ENCODE results near the gene ACACA. TPM values are rescaled to one million over a fixed set of nuclear protein-coding genes. Genes with fewer than 3 reads are reported as not detected.
A peak's percentile ranks its signal among the peaks of the same experiment; 100 is the strongest.

Gene ACACA
- total RNA-seq, 4 donors from 2014 or later: 47.9 to 56.2 (median 51.4) TPM

GRCh38 chr17:37064206-37064605 lies 342.4 kb downstream of the ACACA start:
- H3K9me3 ChIP-seq: no peaks in the 10 kb centered on the region
- no peaks in the 10 kb centered on the region for H3K36me3 ChIP-seq
- DNase-seq (ENCODE audit: low spot score in 2 of 2): peak in 1 of 2 donors; percentile 28
- H3K4me1 ChIP-seq: peaks cover 13% of the 10 kb centered on the region
- H3K4me3 ChIP-seq: no peak overlapping the region
- H3K27me3 ChIP-seq: peaks cover 14% of the 10 kb centered on the region
- H3K27ac ChIP-seq: no peak overlapping the region
- TF ChIP-seq POLR2AphosphoS5 (IDR thresholded peaks at IDR 0.05) (no peak), CTCF (IDR thresholded peaks at IDR 0.05) (no peak), EP300 (IDR thresholded peaks at IDR 0.05) (no peak), POLR2A (IDR thresholded peaks at IDR 0.05) (no peak)
- 63% methylated on average over 11 of the region's 11 CpGs for WGBS

GRCh38 chr17:37062021-37062420 lies 344.6 kb downstream of the ACACA start:
- Histone ChIP-seq H3K27ac (no peak overlapping the region), H3K36me3 (peaks cover 5% of the 10 kb centered on the region), H3K4me1 (no peaks in the 10 kb centered on the region), H3K4me3 (no peak overlapping the region), H3K27me3 (peaks cover 14% of the 10 kb centered on the region), H3K9me3 (no peaks in the 10 kb centered on the region)
- TF ChIP-seq POLR2AphosphoS5 (IDR thresholded peaks at IDR 0.05) (no peak), EP300 (IDR thresholded peaks at IDR 0.05) (no peak), CTCF (IDR thresholded peaks at IDR 0.05) (no peak), POLR2A (IDR thresholded peaks at IDR 0.05) (no peak)
- no peak for DNase-seq (ENCODE audit: low spot score in 2 of 2)
- WGBS: 64% methylated on average over 9 of the region's 9 CpGs

- 66% methylated on average over 7 of the region's 7 CpGs for WGBS
- Histone ChIP-seq H3K4me1 (no peaks in the 10 kb centered on the region), H3K27me3 (peaks cover 6% of the 10 kb centered on the region), H3K9me3 (no peaks in the 10 kb centered on the region), H3K36me3 (peaks cover 13% of the 10 kb centered on the region), H3K4me3 (no peak overlapping the region), H3K27ac (no peak overlapping the region)
- TF ChIP-seq CTCF (IDR thresholded peaks at IDR 0.05) (no peak), EP300 (IDR thresholded peaks at IDR 0.05) (no peak), POLR2AphosphoS5 (IDR thresholded peaks at IDR 0.05) (no peak), POLR2A (IDR thresholded peaks at IDR 0.05) (no peak)
- no peak for DNase-seq (ENCODE audit: low spot score in 2 of 2)
These were observed 345.7 kb downstream of the ACACA start for GRCh38 chr17:37060928-37061327.

GRCh38 chr17:37060094-37060493 lies 346.5 kb downstream of the ACACA start:
- TF ChIP-seq CTCF (IDR thresholded peaks at IDR 0.05) (no peak), POLR2AphosphoS5 (IDR thresholded peaks at IDR 0.05) (no peak), POLR2A (IDR thresholded peaks at IDR 0.05) (no peak), EP300 (IDR thresholded peaks at IDR 0.05) (no peak)
- 84% methylated on average over 6 of the region's 6 CpGs for WGBS
- Histone ChIP-seq H3K4me1 (no peaks in the 10 kb centered on the region), H3K36me3 (peaks cover 18% of the 10 kb centered on the region), H3K9me3 (no peaks in the 10 kb centered on the region), H3K27ac (no peak overlapping the region), H3K4me3 (no peak overlapping the region), H3K27me3 (peaks cover 3% of the 10 kb centered on the region)
- no peak for DNase-seq (ENCODE audit: low spot score in 2 of 2)

- Histone ChIP-seq H3K27me3 (peaks cover 3% of the 10 kb centered on the region), H3K4me1 (no peaks in the 10 kb centered on the region), H3K9me3 (no peaks in the 10 kb centered on the region), H3K36me3 (peaks cover 18% of the 10 kb centered on the region), H3K27ac (no peak overlapping the region), H3K4me3 (no peak overlapping the region)
- no peak for DNase-seq (ENCODE audit: low spot score in 2 of 2)
- TF ChIP-seq CTCF (IDR thresholded peaks at IDR 0.05): no peak
- TF ChIP-seq POLR2A (IDR thresholded peaks at IDR 0.05): no peak
- no peak for TF ChIP-seq POLR2AphosphoS5 (IDR thresholded peaks at IDR 0.05)
- 77% methylated on average over 3 of the region's 3 CpGs for WGBS
These were observed 347.1 kb downstream of the ACACA start for GRCh38 chr17:37059493-37059892.

All from suprapubic skin (tissue), 4 donors.